Fibroblast of villous mesenchyme (primary cell): Measurements from ENCODE around the gene USHBP1. TPM values are rescaled to one million over a fixed set of nuclear protein-coding genes. Genes with fewer than 3 reads are reported as not detected.

Source experiments
- DNase-seq: peaks from one replicate; pipeline ENCODE4 v3.0.0-alpha.2; 2010; ENCODE audit warnings: low read depth
- H3K4me3 ChIP-seq: 2 replicates; pipeline ENCODE4 v1.5.1; 2011; ENCODE audit warnings: low read depth, mild to moderate bottlenecking, low read length
- CTCF ChIP-seq: IDR thresholded peaks from 2 replicates; pipeline ENCODE4 v1.5.1; 2012; ENCODE audit warnings: low read depth, mild to moderate bottlenecking, low read length; ENCODE audit not compliant: insufficient read depth
- total RNA-seq: library from RNA; depleted of rRNA; stranded (reverse); fragments of >200 nt; gene quantifications from 2 replicates; pipeline ENCODE4 v1.2.3, GENCODE V29; 2012

USHBP1 gene
- total RNA-seq, 1 donor, result not detected

- peak overlapping the region; percentile 78 for H3K4me3 ChIP-seq
- DNase-seq, result no peak
- no peak for TF ChIP-seq CTCF
Measured at GRCh38 chr19:17216058-17216670, 48.4 kb downstream of the USHBP1 start.

GRCh38 chr19:17215127-17215971 lies 49.2 kb downstream of the USHBP1 start, which contains the start of gene USE1:
Gene USE1, plus strand, starts transcription at chr19:17215357. Its CDS starts 49 bp downstream, at chr19:17215406.
- TF ChIP-seq CTCF, result no peak
- DNase-seq, result peak; percentile 94
- peak within 1 kb of the TSS; percentile 78 for H3K4me3 ChIP-seq

- H3K4me3 ChIP-seq, result peak overlapping the region; percentile 78
- DNase-seq, result no peak
- no peak for TF ChIP-seq CTCF
Measured at GRCh38 chr19:17214508-17215126, 49.9 kb downstream of the USHBP1 start.

GRCh38 chr19:17213334-17213733 lies 51.2 kb downstream of the USHBP1 start:
- DNase-seq, result no peak
- TF ChIP-seq CTCF, result no peak
- H3K4me3 ChIP-seq, result no peak overlapping the region

- H3K4me3 ChIP-seq, result no peak overlapping the region
- DNase-seq, result no peak
- no peak for TF ChIP-seq CTCF
Measured at GRCh38 chr19:17211547-17212446, 52.7 kb downstream of the USHBP1 start.

GRCh38 chr19:17210296-17210695 lies 54.2 kb downstream of the USHBP1 start:
- H3K4me3 ChIP-seq, result no peak overlapping the region
- no peak for DNase-seq
- no peak for TF ChIP-seq CTCF
